Stimulated activated CD4-positive, alpha-beta T cell treated with anti-CD3 and anti-CD28 coated beads, Interleukin-1b, Interleukin-23, amount 100 ng/mL, for 24 hours (primary cell): ENCODE data around the gene DENND1B.

Experiments used
- DNase-seq, 4 experiments: peaks; one replicate each; pipeline ENCODE4 v3.0.0-alpha.2; 2020; ENCODE audit warnings: low read depth in 4 of 4, low spot score in 1 of 4

DENND1B gene

DNA sequence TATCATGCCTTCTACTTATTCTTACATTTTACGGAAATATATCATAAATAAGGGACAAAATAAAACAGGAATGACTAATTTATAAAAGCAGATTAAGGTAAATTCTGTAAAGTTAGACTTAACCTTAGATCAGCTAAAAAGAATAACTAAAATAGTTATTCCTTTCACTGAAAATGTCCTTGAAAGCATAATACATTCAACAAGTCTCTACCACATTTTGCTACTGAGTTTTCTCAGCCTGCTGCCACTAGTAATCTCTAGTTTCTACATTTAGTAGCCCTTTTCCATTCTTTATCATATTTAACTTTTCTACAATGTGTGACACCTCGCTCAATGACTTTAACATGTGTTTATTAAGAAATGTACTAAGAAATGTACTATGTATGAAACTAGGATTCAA lies 89.0 kb downstream of the DENND1B start:
- DNase-seq, result no peak

DNA sequence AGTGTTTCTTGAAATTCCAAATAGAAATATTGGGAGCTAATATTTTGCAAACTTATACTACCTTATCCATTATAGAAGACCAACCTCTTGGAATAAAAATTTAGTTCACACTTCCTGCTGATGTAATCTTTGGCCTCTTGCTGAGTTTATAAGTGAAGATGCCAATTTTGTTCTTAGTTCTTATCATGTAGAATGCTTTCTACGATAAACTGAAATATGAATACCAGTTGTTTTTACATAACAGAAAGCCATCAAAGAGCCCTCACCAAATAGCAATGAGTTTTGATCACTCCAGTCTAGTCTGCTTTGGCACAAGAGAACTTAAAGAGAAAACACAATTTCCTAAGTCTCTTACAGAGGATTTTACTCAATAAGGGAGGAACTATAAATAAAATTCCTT lies 89.5 kb downstream of the DENND1B start:
- no peak for DNase-seq

DNA sequence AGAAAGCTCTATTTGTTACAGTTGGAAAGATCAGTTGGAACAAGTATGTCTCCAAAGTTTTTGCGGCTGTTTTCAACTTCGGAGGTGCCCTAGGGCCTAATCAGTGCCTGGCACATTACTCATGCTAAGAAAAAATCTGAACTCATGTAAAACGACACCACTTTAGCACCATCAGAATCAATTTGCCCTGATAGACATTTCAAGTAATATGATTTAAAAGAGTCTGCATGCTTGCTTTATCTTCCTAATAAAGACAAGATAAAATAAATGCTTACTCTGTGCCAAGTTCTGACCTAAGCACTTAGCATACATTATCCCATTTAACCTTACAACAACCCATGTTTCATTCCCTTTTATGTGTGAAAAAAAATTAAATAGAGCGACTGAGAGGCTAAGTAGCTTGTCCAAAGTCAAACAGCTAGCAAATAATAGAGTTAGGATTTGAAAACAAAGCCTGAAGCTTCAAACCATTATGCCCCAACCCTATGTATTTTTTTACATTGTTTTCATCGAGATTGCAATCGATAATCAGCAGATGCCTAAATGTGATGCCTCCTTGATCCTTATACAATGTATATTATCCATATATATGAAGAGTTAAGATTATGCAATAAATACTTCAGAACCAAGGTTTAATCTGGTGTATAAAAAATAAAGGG lies 91.3 kb downstream of the DENND1B start:
- DNase-seq, result no peak

DNA sequence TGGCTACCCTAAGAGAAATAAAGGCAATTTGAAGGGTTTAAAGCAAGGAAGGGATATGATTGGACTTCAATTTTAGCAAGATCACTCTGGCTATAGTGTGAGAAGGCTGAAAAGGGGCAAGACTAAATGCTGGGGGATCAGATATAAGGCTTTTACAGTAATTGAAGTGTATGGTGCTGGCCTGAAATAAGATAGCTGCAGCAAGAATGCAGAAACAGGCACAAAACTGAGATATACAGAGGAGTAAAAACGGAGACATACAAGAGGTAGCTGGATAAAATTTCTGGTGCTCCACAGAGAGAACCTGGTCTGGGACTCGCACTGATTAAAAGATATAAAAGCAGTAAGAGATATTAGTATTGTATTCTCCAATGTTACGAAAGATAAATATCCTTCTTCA lies 92.0 kb downstream of the DENND1B start:
- no peak for DNase-seq

DNA sequence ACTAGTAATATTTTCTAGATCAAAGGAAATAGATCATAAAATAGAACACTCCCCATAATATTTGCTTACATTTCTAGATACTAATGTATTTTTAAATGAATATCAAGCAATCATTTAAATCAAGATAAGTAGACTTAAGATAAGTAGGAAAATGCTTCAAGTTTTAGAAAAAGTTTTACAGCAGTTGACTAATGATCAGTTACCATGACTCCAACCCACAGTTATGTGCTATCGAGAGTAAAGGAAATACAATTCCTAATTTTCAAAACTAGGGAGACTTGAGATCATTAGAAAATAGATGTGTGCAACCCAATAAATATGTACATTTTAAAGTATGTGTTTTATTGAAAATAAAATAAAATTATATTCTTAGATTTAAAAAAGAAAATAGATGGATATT lies 95.0 kb downstream of the DENND1B start:
- no peak for DNase-seq

DNA sequence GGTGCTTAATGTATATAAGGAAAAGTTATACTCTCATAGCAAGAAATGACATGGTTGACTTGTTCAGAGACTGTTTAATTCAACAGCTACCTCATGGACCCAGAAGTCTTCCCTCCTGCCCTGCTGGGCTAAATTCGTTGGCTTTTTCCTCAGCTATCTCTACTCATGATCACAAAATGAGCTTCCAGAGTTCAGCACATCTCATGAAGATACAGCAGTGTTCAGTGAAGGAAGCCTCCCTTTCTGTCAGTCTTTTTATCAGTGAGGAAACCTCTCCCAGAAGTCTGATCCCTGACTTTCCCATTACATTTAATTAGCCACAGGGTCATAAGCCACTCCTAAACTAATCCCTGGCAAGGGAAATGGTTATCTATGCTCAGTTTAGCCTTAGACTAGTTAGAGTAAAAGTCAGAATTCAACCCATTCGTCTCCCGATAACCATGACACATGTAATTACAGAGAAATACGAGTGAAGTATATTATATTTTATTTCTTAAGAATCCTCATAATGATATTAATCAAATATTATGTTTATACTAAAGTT lies 97.5 kb downstream of the DENND1B start:
- DNase-seq, result no peak

DNA sequence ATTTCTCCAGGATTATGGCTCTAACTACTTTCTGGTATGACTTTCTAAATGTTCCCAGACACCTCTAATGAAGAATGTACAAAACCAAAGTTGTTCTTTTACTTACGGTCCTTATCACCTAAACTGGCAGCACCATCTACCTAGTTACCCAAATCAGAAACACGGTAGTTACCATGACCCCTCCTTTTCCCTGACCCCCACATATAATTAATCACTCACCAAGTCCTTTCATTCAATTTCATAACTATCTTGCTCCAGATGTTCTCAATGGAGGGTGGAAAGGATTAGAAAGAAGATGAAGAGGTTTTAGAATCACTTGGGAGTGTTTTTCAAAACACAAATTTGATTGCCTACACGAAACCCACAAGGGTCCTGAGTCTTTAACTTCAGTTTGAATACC lies 98.0 kb downstream of the DENND1B start:
- no peak for DNase-seq

DNA sequence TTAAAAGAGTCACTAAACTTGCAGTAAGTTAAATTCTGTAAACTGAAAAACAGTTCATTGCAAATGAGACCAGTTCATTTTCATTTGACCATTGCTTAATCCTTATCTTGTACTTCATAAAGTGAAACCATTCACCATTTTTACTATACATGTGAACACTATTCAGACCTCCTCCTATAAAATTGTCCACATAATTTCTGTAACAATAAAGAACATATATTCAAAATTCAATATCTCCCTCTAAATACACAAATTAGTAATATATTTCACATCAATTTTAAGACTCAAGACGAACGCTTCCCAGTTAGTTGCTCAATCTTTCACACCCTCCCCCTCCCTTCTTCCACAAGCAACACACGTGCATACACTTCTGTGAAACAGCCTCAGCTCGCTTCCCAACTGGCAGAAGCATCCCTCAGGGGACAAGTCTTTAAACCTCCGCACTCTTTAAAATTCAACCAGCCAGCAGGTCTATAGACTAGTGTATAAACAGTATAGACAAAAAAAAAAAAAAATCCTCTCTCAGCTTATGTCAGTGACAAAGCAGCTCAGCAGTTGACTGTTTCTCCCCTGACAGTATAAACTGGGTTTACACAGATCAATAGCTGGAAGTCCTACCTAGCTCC lies 99.6 kb downstream of the DENND1B start:
- no peak for DNase-seq

DNA sequence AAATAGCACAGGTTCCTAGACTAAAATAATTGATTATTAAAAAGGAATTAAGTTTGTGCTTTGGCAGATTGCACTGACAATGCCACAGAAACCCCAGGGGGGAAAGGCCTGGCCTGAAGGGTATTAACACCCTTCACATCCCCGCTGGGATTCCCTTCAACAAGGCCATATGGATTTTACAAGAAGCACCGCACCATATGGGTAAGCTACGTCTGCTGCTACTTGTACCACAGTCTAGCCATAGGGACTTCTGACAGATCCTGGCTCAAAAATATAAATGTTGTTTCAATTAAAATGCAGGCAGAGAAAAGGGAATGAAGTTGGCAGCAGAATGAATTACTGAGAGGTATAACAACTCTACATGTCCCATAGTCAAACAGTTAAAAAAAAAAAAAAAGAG lies 101.0 kb downstream of the DENND1B start:
- DNase-seq, result no peak

DNA sequence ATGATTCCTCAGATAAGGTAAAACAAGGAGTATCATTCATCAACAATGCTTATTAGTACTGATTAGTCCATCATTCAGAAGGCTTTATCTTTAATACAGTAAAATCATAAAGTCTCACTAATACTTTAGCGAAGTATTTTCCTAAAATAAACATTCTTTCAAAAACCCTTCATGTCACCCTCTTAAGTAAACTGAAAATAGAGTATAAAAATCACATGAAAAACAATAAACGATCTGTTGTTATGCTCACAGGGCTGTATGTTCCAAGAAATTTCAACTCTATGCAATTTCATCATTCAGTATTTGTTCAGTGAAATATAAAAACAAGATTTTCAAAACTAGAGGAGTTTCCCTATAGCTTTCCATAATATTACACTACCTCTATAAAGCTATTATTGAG lies 102.0 kb downstream of the DENND1B start:
- no peak for DNase-seq

DNA sequence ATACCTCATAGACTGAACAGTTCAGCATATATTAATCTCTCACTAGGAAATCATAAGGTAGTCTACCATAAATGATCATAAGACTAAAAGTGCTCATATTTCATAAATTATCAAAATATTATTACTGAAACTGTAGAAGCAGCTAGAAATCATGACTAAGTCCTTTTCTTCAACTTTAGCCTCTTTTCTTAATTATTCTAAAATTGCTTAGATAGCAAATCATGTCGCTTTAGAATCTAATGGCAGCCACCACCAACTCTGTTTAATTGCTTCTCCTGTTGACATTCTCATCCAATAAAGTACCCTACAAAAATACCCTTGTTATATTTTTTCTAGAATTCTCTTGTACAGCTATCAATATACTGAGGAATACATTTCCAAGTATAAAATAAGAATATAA lies 102.9 kb downstream of the DENND1B start:
- no peak for DNase-seq

DNA sequence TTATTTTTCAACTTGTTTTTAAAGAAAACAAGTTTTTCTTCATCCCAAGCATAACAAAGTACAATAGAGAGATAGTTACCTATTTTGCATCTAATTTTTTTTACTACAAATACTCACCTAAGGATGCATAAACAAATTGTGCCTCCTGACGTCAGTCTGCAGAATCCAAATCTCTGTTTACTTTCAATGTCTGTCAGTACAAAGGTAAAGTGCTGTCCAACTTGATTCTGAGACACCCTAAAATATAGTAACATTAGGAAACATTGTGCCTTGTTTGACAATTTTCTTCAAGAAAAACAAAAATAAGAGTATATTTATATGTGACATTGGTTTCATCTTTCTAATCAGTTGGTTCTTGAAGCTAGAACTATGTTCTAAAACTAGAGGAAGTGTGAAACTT lies 103.4 kb downstream of the DENND1B start:
- no peak for DNase-seq

DNA sequence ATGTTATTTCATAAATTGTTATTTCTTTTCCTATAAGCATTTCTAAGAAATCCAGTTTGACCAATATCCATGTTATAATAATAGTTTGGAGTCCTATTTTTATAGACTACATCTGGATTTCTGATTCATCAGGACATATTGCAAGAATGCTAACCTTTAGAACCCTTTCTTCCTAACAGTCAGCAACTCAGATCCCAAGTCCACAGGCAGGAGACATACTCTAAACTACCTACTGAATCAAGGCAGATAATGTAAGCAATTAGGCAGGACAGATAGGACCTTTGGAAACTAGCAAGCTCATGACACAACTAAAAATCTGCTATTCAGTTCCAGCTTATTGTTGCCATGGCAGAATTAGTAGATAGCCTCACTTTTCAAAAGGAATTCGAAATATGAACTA lies 104.1 kb downstream of the DENND1B start:
- DNase-seq, result no peak

DNA sequence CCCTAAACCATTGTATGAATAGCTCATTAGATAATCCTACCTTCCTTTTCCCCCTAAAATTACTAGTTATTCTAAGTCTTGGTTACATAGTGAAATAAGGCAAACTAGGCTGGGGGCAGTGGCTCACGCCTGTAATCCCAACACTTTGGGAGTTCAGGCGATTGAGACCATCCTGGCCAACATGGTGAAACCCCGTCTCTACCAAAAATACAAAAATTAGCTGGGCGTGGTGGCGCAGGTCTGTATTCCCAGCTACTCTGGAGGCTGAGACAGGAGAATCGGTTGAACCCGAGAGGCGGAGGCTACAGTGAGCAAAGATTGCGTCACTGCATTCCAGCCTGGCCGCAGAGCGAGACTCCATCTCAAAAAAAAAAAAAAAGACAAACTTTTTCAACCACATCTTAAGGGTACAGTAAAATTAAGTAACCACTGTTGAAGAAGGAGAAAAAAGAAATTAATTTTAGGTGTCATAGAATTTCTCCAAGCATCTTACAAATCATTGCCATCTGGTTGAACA lies 108.5 kb downstream of the DENND1B start:
- DNase-seq, result no peak

DNA sequence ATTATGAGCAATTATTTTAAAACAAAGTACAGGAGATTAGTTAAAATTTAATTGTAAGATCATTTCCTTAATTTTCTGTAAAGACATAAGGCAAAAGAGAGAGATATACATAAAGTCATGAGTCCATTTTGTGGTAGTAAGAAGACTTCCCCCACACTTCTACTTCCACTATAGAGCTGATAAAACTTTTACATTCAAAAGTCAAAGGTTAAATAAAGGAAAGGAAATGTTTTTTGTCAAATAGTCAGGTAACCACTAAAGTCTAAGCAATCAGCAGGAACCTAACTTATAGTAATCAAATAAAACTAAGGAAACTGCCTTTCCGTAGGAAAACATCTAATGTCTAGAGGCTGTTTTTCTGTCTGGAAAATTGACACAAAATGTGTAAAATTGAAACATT lies 110.9 kb downstream of the DENND1B start:
- no peak for DNase-seq

DNA sequence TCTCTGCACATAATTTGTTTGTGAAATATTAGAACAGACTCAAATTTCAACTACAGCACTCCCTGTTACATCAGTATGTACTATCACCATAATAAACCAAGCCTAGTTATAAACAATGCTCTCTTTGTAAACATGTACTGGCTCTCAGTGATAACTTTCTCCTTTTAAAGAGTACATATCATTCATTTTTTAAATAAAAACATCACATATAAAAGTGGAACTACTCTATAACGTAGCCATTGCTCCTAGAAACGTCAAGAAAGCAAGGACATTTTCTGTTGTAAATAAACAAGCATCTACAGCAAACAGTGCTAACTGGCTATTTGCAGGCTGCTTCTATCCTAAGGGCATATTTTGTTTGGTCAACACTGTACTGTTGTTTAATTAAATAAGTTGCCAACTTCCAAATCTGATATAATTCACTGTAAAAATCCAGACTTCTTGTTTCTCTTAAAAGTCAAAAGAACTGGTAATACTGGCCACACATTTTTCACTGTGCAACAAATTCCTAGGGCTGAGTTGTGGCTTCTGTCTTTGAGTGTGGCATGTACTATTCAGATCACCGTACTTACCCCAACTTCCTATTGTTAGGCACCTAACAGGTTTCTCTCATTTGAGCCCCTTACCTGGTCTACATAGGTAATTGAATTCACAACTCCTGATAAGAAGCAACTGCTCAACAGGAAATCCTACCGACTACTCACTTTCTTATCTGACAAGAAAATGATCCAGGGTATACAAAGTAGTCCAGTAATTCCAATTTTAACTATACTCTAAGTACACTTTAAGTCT lies 111.9 kb downstream of the DENND1B start:
- no peak for DNase-seq

DNA sequence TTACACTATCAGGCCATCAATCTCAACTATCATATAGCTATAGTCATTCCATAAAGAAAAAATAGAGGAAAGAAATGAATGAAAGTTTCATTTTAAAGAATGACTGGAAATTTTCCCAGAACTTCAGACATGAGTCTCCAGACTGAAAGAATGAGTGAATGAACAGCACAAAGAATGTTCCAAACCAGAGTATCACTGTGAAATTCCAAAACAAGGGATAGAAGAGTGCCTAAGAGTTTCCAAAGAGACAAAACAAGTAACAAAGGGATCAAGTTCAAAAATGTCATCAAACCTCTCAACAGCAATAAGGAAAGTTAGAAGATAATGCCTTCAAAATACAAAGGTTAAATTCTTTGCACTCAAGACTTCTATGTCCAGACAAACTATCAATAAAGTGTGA lies 114.9 kb downstream of the DENND1B start:
- DNase-seq, result no peak

DNA sequence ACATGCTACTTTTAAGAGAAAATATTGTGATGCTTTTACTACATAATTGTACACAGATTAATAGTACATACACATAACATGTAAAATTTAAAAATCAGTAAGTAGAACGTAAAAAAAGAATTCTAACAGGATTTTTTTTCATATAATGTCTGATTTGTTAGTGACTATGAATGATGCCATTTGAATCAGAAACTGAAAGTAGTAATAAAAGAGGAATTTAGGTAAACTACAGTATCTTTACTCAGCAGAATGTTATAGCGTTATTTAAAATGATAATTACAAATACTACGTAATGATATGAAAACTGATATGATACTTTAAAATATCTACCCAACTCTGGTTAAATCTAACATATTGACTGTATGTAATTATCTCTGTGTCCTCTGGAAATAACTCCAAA lies 116.1 kb downstream of the DENND1B start:
- DNase-seq, result no peak

DNA sequence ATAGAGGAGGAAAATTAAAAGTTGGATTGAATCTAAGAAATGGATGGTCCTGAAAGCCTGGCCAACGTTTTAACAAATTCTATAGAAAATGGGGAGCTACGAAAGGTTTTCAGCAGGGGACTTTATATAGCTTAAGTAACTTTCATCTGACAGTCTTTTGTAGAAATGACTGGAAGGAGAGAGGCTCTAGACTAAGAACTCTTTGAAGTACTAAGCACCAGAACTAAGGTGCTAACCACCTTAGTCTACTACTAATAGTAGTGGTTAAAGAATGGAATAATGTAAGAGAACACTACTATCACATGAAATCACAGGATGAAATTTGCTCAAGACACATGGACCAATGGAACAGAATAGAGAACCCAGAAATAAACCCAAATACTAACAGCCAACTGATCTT lies 126.1 kb downstream of the DENND1B start:
- no peak for DNase-seq

DNA sequence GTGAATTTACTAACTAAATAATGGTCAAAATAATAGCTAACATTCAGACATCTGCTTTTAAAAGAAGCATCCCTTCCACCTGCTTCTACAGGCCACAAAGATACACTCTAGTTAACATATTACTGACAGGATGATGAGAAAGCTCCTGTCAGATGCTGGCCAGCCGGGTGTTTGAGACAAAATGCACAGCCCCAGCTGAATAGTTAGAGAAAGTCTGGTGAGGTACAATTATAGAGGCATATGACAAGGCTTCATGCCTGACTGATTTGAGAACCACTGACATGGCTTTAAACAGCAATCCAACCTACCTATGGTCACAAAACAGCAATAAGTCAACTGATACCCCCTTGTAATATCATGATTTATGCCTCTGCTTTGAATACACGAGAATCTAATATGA lies 137.0 kb downstream of the DENND1B start:
- DNase-seq, result no peak

DNA sequence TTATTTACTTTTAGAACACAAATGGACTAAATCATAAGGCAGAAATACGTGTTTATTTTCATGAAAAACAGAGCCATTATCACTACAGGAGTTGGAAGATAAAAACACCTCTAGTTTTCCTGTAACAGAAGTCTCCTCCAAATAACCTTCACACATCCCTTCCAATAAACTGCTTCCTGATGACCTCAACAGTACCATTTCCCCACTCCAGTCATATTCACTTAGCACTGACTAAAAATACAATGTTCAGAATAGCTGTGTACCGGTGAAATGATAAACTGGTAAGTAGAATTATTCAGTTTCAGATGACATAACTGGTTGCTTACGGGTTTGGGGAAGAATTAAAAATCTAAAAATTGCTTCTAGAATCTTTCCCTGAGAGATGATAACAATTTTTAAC lies 137.9 kb downstream of the DENND1B start:
- DNase-seq, result no peak

DNA sequence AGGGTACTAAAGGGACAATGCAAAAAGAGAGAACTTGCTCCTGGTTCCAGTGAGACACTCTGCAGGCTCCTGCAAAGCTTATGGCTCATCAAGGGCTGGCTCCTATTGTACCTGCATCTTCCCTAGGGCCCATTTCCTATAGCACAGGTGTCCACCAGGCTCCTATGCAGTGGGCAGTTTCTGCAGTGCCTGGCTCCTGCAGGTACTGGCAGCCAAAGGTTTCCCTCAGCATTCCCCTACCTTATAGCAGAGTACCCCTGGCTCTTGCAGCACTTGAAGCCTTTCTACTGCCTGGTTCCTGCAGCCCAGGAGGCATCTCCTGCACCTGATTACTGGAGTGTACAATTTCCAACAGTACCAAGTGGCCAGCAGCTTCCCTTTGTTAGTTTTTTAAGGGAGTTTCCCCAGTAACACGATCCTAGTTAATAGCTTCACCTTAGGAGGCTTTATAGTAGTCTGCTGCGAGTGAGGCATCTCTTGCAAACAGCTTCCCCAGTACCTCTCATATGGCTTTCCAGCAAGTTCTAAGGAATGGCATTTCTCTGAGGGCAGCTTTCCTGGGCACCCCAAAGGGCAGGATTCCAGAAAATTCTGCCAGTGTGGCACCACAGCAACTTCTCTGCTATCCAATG lies 141.7 kb downstream of the DENND1B start:
- DNase-seq, result no peak
